Measurements from ENCODE around the gene NPLOC4.

The NPLOC4 gene

GRCh38 chr17:81665205-81666091 is 28.5 kb upstream of the NPLOC4 start:
- DNase-seq, result peak; percentile 39
- in situ Hi-C loops (cut with MboI; ENCODE audit: low pct_unique_long_range_greater_than_20kb, low sequenced_read_pairs), result no loop called here

- in situ Hi-C loops (cut with MboI; ENCODE audit: low pct_unique_long_range_greater_than_20kb, low sequenced_read_pairs), result no loop called here
- DNase-seq, result no peak
These were observed 27.1 kb upstream of the NPLOC4 start for GRCh38 chr17:81664051-81664470.

- no peak for DNase-seq
- in situ Hi-C loops (cut with MboI; ENCODE audit: low pct_unique_long_range_greater_than_20kb, low sequenced_read_pairs), result no loop called here
These were observed 25.1 kb upstream of the NPLOC4 start for GRCh38 chr17:81662002-81662401.

- in situ Hi-C loops (cut with MboI; ENCODE audit: low pct_unique_long_range_greater_than_20kb, low sequenced_read_pairs), result no loop called here
- no peak for DNase-seq
These were observed 23.5 kb upstream of the NPLOC4 start for GRCh38 chr17:81660441-81660840.

- DNase-seq, result no peak
- in situ Hi-C loops (cut with MboI; ENCODE audit: low pct_unique_long_range_greater_than_20kb, low sequenced_read_pairs), result no loop called here
These were observed 22.1 kb upstream of the NPLOC4 start for GRCh38 chr17:81659038-81659437.

DNA sequence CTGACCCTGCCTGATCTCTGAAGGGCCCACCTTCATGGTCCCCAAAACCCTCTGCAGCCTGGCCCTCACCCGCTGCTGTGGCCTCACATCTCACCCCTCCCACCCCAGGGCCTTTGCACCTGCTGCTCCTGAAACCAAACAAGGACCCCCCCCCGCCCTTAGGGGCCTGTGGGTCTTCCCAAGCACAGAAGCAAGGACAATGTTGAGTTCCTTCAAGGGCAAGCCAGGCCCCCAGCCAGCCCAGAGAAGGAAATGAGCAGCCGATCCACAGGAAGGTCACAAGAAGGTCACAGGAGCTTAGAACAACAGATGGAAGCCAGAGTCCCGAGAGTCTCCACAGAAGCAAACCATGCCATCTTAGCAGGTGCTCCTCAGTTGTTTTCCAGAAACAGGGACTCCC is 19.9 kb upstream of the NPLOC4 start:
- in situ Hi-C loops (cut with MboI; ENCODE audit: low pct_unique_long_range_greater_than_20kb, low sequenced_read_pairs), result no loop called here

GRCh38 chr17:81656118-81656743 is 19.3 kb upstream of the NPLOC4 start, which contains the start of gene PDE6G:
PDE6G (minus strand) TSS chr17:81656542; CDS start chr17:81653305, 3,237 bp downstream.
- DNase-seq, result no peak

More for the DNA sequence above, 19.9 kb upstream of the NPLOC4 start:
- DNase-seq, result peak; percentile 28

DNA sequence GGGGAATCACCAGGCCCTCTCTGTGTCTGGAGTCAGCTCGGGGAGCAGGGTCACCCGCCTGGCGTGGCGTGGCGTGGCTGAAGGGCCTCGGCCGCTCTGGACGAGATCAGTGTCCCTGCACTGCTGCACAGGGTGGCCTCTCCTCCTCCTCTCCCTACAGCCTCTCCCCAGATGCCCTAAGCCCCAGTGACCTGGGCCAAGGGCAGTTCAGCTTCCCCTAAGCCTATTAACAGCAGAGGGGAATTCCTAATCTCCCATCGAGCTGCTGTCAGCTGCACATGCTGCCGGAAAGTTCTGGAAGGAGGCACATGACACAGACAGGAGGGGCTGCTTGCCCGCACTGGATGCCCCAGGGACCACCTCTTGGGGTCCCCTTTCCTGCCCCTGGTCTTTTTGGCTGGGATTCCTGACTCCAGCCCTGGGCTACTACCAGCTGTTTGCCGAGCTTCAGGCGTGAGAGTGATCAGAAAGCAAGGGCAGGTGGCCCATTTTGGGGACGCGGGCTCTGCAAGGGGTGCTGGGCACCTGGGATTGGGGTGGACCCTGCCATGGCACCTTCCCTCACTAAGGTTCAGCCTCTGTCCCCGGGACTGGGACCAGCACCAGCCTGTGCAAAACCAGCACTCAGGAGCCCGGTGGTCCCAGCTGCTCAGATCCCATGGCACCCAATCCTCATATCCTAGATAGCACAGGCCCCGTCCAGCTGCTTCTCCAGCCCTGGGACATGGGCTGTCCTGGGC is 18.6 kb upstream of the NPLOC4 start:
- in situ Hi-C loops (cut with MboI; ENCODE audit: low pct_unique_long_range_greater_than_20kb, low sequenced_read_pairs), result no loop called here
- DNase-seq, result no peak

More at GRCh38 chr17:81656118-81656743, 19.3 kb upstream of the NPLOC4 start, which contains the start of gene PDE6G:
- in situ Hi-C loops (cut with MboI; ENCODE audit: low pct_unique_long_range_greater_than_20kb, low sequenced_read_pairs), result no loop called here

DNA sequence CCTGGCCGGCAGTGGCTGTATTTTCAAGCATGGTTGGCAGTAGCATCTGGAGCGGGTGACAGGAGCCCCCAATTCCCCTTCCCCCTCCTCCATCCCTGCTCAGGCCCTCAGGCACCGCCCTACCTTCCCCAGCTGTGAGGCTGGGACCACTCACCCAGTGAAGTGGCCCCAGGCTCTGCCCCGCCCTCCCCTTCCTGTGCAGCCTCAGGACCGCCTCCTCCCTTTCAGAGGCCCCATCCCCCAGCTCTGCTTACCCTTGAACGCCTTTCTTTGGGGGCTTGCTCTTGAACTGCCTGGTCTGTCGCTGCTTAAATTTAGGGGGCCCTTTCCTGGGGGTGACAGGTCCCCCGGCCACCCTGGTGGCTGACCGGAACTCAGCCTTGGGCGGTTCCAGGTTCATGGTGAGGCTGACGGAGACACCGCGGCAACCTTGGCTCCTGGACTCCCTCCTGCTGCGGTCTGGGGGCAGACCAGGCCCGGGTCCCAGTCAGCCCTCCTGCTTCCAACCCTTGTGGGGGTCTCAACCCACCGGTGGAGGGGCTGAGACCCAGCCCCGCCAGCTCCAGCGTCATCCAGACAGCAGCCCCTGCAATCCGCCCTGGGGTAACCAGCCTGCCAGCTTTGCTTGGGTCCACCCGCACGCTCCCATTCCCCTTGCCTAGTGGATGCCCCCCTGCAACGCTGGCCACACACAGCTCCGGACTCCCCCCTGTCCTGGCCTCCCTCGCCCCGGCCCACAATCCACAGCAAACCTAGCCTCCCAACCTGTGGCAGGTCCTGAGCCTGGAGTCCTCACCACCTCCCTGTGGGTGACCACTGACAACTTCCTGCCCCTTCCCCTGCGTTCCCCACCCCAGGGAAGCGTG is 16.2 kb upstream of the NPLOC4 start:
- no peak for DNase-seq
- in situ Hi-C loops (cut with MboI; ENCODE audit: low pct_unique_long_range_greater_than_20kb, low sequenced_read_pairs), result no loop called here

DNA sequence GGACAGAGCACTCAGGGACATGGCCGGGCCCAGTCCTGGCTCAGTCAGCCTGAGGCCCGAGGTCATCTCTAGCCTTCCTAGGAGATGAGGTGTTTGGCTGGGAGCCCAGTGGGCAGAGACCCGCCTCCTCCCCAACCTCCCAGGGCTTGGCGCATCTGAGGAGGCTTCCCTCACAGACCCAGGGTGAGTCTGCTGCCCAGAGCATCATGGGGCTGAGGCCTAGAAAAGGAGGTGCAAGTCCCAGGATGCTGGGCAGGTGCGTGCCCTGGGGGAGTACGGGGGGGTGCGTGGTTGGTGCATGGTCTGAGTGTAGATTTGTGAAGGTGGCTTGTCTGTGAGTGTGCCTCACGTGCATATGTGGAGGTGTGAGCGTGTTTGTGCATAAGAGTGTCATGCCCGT is 14.8 kb upstream of the NPLOC4 start:
- no peak for DNase-seq
- in situ Hi-C loops (cut with MboI; ENCODE audit: low pct_unique_long_range_greater_than_20kb, low sequenced_read_pairs), result no loop called here

DNA sequence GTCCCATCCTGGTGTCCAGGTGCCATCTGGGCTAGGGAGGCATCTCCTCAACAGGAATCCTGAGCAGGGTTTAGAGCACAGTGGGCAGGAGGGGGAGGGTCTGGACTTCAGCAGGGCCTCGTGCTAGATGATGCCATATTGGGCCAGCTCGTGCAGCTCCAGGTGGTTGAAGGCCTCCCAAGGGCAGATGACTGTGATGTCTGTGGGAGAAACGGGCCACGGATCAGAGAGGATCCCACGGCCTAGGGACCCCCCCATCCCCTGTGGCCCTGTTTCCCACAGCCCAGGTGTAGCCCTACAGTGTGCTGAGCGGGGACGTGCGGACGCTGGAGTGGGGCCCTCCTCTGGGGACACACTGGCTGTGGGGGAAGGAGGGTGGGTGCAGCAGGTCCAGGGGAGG is 14.0 kb upstream of the NPLOC4 start:
- DNase-seq, result no peak
- in situ Hi-C loops (cut with MboI; ENCODE audit: low pct_unique_long_range_greater_than_20kb, low sequenced_read_pairs), result no loop called here

DNA sequence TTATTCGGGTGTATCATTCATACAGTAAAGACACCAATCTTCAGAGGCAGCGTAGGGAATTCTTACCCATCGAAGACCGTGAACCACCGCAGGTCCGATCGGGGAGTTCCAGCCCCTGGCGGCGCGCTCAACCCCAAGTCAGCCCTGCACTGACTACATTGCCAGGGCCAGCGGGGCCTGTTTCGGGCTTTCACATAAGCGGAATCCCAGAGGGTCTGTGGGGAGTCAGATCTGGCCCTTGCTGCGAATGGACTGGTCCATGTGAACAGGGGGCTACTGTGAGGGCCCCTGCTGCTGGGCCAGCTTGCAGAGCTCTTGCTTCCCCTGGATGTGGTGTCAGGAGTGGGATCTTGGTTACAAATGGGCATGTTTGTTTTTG is 11.8 kb upstream of the NPLOC4 start:
- no peak for DNase-seq
- in situ Hi-C loops (cut with MboI; ENCODE audit: low pct_unique_long_range_greater_than_20kb, low sequenced_read_pairs), result no loop called here

DNA sequence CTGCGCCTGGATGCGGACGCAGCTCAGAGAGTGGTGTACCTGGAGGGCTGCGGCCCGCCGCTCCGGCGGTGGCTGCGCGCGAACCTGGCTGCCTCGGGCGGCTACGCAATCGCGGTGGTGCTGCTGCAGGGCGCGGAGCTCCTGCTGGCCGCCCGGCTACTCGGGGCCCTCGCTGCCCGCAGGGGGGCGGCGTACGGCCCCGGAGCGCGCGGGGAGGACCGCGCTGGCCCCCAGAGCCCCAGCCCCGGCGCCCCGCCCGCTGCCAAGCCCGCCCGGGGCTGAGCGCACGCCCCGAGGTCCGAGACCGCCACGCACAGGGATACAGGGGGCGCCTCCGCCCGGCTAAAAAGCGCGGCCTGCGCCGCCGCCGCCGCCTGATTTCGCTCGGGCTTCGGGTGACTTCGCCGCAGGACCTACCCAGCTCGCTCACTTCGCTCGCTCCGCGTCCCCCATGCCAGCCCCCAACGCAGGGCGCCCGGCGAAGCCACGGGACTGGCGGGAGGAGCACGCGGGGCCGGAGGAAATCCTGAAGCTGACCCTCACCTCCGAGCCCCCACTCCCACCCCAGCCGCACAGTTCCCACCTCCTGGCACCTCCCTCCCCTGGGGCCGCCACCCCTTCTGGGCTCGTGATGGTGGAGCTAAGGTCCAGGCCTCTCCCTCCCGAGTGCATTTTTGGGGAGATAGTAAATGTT is 11.2 kb upstream of the NPLOC4 start:
- DNase-seq, result no peak
- in situ Hi-C loops (cut with MboI; ENCODE audit: low pct_unique_long_range_greater_than_20kb, low sequenced_read_pairs), result no loop called here

DNA sequence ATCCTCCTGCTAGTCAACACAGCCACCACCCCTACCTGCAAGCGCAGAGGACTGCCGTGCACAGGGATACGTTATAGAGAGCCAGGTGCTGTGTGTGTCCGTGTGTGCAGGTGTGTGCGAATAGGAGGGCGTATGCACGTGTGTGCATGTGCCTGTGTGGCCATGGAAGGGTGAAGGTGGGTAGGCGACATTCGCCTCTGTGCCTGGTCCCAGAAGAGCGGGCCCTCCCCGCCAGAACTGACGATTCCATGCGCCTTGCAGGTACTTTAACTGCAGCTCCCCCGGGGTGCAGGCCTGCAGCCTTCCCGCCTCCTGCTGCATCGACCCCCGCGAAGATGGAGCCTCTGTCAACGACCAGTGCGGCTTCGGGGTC is 10.7 kb upstream of the NPLOC4 start:
- in situ Hi-C loops (cut with MboI; ENCODE audit: low pct_unique_long_range_greater_than_20kb, low sequenced_read_pairs), result no loop called here

DNA sequence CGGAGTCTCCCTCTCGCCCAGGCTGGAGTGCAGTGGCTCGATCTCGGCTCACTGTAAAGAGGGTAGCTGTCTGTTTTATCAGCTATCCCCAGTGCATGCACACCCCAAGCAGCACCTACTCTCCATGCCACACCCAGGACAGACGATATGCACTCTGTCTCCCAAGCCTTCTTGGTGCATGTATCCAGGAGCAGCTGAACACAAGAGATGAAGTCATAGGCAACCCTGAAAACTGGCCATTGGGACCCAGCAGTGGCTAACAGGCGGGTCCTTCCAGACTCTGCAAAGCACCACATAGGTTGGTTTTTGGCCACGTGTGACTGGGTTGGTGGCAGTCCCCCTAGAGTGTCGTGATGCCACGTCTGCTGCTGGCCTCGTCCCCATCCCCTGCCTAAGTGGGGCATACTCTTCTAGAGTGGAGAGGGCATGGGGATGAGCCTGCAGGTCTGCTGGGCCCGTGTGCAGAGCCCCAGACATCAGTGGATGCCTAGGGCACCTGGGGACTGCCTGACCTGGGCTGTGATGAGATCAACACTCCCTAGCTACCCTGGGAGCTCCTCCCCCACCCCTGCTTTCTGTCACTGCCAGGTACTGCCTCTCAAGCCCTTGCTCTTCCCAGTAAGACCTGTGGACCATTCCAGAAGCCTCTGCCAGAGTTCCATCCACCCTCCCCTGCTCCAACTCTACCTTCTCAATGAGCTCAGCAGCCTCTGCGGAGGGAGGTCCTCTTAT is 10.1 kb upstream of the NPLOC4 start:
- in situ Hi-C loops (cut with MboI; ENCODE audit: low pct_unique_long_range_greater_than_20kb, low sequenced_read_pairs), result no loop called here
- no peak for DNase-seq

More for the DNA sequence above, 10.7 kb upstream of the NPLOC4 start:
- DNase-seq, result no peak

- in situ Hi-C loops (cut with MboI; ENCODE audit: low pct_unique_long_range_greater_than_20kb, low sequenced_read_pairs), result no loop called here
- DNase-seq, result no peak
These were observed 8.4 kb upstream of the NPLOC4 start for GRCh38 chr17:81644976-81645952.

DNA sequence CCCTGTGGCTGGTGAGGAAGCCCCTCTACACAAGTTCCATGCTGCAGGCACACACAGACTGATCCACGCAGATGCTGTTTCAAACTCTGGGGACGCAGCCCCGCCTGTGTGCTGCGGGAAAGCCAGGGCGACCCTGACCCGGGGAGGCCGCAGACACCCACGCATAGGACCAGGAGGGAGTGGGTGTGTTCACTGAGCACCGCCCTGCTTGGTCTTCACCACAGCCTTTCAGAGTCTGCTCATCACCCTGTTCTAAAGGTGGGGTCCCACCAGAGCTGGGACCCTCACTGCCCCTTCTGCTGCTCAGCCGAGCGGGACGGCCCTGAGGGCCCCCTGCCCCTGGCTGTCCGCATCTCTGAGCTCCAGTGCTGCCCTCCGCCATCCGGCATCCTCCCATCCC is 7.6 kb upstream of the NPLOC4 start:
- no peak for DNase-seq
- in situ Hi-C loops (cut with MboI; ENCODE audit: low pct_unique_long_range_greater_than_20kb, low sequenced_read_pairs), result no loop called here
